ENCODE results near the gene ANTXRL. TPM values are rescaled to one million over a fixed set of nuclear protein-coding genes. Genes with fewer than 3 reads are reported as not detected.
"Not testable (repeated sequence)": the region's sequence is repeated elsewhere in the genome, so short reads cannot be mapped to it uniquely, and the experiment has no call there.

The ANTXRL gene
- total RNA-seq, 1 donor from 2014 or later: not detected

DNA sequence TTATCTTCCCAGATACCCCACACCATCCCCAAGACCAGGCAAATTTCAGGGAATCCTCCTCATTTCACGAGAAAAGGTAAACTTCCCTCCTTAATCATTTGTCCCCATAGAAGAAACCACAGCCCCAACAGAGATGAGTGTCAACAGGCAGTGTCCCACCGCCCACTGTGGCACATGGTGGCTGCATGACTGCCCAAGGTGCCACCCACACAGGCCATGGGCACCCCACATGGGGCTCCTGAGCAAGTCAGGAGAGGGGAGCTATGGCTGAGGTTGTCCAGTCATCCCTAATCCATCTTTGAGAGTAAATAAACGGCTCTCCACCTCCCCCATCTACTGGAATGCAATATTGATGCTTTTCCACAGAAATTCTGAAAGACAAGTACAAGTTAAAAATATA lies 44.1 kb downstream of the ANTXRL start:
- Mint-ChIP-seq H3K36me3 (ENCODE audit: low read depth) (no peaks in the 10 kb centered on the region), H3K4me1 (ENCODE audit: low read depth) (no peaks in the 10 kb centered on the region), H3K27me3 (ENCODE audit: low read depth) (no peaks in the 10 kb centered on the region), H3K27ac (no peak overlapping the region), H3K9me3 (no peaks in the 10 kb centered on the region), H3K4me3 (ENCODE audit: low read depth) (no peak overlapping the region)
- no peak for DNase-seq (ENCODE audit: low spot score)
- intact Hi-C loops (cut with micrococcal nuclease): no loop called here

GRCh38 chr10:46365484-46365883 lies 78.7 kb downstream of the ANTXRL start:
- H3K27me3 Mint-ChIP-seq (ENCODE audit: low read depth); H3K9me3 Mint-ChIP-seq; intact Hi-C loops (cut with micrococcal nuclease); DNase-seq (ENCODE audit: low spot score); H3K27ac Mint-ChIP-seq; H3K4me1 Mint-ChIP-seq (ENCODE audit: low read depth); H3K4me3 Mint-ChIP-seq (ENCODE audit: low read depth); H3K36me3 Mint-ChIP-seq (ENCODE audit: low read depth): not testable (repeated sequence)

DNA sequence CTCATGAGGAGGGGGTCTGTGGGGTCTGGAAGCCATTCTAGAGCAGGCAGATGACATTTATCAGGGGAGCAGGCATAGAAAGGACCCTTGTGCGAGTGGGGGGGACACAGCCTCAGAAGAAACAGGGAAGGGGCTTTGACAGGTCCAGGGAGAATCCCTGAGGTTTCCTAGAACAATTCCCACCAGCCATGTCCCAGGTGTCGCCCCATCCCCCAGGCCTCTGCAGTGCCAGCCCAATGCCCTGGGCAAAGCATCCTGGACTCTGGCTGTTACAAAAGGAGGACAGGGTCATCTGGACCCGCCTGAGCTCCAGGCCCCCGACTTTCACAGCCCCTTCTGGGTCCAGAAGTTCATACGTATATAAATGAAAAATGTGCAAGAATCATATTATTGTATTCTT lies 80.4 kb downstream of the ANTXRL start:
- intact Hi-C loops (cut with micrococcal nuclease); H3K36me3 Mint-ChIP-seq (ENCODE audit: low read depth); H3K9me3 Mint-ChIP-seq; H3K4me1 Mint-ChIP-seq (ENCODE audit: low read depth); H3K4me3 Mint-ChIP-seq (ENCODE audit: low read depth); H3K27me3 Mint-ChIP-seq (ENCODE audit: low read depth); H3K27ac Mint-ChIP-seq; DNase-seq (ENCODE audit: low spot score): not testable (repeated sequence)

DNA sequence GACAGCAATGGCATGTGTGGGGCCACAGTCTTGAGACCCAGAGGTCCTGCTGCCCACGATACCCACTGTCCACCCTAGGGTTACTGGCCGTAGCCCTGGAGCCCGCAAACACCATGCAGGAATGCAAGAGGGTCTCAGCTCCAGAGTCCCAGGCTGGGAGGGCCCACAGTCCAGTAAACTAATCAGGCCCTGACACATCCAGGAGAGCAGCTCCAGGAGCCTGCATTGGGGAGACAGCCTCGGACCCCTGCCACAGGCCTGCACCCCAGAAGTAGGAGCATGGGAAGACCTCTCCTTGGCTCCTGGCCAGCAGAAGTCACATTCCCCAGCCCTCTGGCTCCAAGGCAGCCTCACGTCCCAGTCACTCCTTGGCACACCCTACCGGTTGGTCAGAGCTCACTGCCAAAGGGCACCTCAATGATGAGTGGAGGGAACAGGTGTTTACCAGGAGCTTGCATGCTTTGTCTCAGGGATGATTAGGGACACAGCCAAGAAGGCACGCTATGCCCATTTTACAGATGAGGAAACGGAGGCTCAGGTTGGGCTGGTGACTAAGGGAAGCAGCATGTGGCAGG lies 81.0 kb downstream of the ANTXRL start:
- H3K27me3 Mint-ChIP-seq (ENCODE audit: low read depth); intact Hi-C loops (cut with micrococcal nuclease); H3K4me3 Mint-ChIP-seq (ENCODE audit: low read depth); H3K9me3 Mint-ChIP-seq; H3K4me1 Mint-ChIP-seq (ENCODE audit: low read depth); H3K36me3 Mint-ChIP-seq (ENCODE audit: low read depth); H3K27ac Mint-ChIP-seq; DNase-seq (ENCODE audit: low spot score): not testable (repeated sequence)

DNA sequence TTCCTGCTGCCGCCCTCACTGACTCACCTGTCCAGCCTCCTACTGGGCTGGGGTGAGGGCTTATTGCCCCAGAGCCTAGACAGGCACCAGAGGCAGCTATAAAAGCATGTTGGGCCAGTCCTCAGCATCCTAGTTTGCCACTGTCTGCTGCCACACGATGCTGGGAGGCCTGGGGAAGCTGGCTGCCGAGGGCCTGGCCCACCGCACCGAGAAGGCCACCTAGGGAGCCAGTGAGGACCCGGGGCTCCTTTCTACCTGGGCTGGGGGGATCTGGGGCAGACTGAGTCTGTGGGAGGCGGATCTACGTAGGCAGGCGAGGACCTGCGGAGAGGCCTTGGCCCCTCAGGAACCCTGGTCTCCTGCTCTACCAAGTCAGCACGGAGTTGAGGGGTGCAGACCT lies 82.2 kb downstream of the ANTXRL start:
- H3K27ac Mint-ChIP-seq; H3K4me3 Mint-ChIP-seq (ENCODE audit: low read depth); H3K4me1 Mint-ChIP-seq (ENCODE audit: low read depth); H3K27me3 Mint-ChIP-seq (ENCODE audit: low read depth); H3K9me3 Mint-ChIP-seq; H3K36me3 Mint-ChIP-seq (ENCODE audit: low read depth); DNase-seq (ENCODE audit: low spot score); intact Hi-C loops (cut with micrococcal nuclease): not testable (repeated sequence)

DNA sequence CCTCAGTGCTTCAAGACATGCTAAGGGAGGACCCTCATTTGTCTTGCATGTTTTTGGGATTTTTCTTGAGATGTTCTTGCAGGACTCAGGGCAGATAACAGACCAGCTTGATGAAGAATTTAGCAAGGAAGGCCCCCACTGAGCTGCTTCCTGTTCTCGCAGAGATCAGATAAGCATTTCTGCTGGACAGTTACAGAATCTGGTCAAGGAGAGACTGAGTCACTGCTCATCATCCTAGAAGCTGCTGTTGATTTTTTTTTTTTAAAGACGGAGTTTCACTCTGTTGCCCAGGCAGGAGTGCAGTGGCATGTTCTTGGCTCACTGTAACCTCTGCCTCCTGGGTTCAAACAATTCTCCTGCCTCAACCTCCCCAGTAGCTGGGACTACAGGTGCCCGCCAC lies 87.6 kb downstream of the ANTXRL start:
- H3K27me3 Mint-ChIP-seq (ENCODE audit: low read depth); H3K4me1 Mint-ChIP-seq (ENCODE audit: low read depth); DNase-seq (ENCODE audit: low spot score); intact Hi-C loops (cut with micrococcal nuclease); H3K36me3 Mint-ChIP-seq (ENCODE audit: low read depth); H3K9me3 Mint-ChIP-seq; H3K27ac Mint-ChIP-seq; H3K4me3 Mint-ChIP-seq (ENCODE audit: low read depth): not testable (repeated sequence)

DNA sequence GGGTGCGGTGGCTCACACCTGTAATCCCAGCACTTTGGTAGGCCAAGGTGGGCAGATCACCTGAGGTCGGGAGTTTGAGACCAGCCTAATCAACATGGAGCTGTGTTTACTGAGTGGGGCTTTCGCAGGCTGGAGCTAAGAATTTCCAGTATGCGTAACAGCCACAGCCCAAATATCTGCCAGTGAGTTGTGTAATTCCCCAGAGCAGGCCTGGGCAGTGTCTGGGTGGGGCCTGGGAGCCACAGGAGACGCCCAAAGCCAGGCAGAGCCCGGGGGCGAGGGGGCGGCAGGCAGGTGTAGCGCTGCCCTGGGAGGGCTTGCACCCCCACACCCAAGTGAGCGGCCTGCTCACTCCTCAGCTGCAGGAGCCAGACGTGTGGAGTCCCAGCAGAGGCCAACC lies 88.6 kb downstream of the ANTXRL start, which contains the start of gene ANXA8L1:
Gene ANXA8L1, plus strand, starts transcription at position 371 of the 400 bp plus-strand sequence. CDS start 76 bp downstream, outside the sequence.
- H3K4me1 Mint-ChIP-seq (ENCODE audit: low read depth); H3K4me3 Mint-ChIP-seq (ENCODE audit: low read depth); intact Hi-C loops (cut with micrococcal nuclease); H3K27ac Mint-ChIP-seq; DNase-seq (ENCODE audit: low spot score); H3K36me3 Mint-ChIP-seq (ENCODE audit: low read depth); H3K27me3 Mint-ChIP-seq (ENCODE audit: low read depth); H3K9me3 Mint-ChIP-seq: not testable (repeated sequence)

- intact Hi-C loops (cut with micrococcal nuclease); H3K4me1 Mint-ChIP-seq (ENCODE audit: low read depth); H3K9me3 Mint-ChIP-seq; H3K27me3 Mint-ChIP-seq (ENCODE audit: low read depth); DNase-seq (ENCODE audit: low spot score); H3K36me3 Mint-ChIP-seq (ENCODE audit: low read depth); H3K4me3 Mint-ChIP-seq (ENCODE audit: low read depth); H3K27ac Mint-ChIP-seq: not testable (repeated sequence)
These were observed 90.2 kb downstream of the ANTXRL start for GRCh38 chr10:46377022-46377421.

DNA sequence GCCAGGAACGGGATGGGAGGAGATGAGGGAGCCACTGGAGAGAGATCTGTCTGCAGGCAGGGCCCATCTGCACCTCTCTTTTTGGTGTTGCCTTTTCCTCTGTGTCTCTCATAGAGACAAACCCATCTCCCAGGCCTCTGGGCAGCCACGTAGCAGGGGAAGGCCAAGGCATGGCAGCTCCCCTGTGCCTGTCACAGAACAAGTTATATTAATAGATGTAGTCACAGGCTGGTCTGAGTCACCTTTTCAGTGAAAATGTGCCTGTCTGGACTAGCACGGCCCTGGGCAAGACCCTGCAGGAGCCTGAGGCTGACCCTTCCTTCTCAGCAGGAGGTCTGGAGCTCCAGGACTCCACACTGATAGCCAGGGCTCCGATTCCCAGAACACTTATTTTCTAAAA lies 90.9 kb downstream of the ANTXRL start:
- H3K27ac Mint-ChIP-seq; intact Hi-C loops (cut with micrococcal nuclease); H3K4me3 Mint-ChIP-seq (ENCODE audit: low read depth); H3K27me3 Mint-ChIP-seq (ENCODE audit: low read depth); H3K36me3 Mint-ChIP-seq (ENCODE audit: low read depth); DNase-seq (ENCODE audit: low spot score); H3K9me3 Mint-ChIP-seq; H3K4me1 Mint-ChIP-seq (ENCODE audit: low read depth): not testable (repeated sequence)

DNA sequence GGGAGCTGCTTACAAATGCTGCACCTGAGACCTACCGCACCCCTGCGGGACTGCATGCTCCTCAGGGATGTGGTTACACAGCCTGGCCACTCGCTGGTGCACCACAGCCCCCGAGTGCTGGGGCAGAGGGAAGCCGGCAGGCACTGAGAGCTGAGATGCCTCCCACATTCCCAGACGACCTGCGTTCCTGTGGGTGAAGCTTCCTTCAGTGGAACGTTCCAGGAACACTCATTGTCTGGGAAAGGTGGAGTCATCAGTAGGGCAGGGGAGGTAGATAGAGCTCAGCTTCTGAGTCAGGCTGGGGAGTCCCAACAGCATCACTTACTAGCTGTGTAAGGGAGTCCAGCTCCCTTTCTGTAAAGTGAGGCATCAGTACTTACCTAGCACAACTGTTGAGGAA lies 91.3 kb downstream of the ANTXRL start:
- H3K4me3 Mint-ChIP-seq (ENCODE audit: low read depth); H3K9me3 Mint-ChIP-seq; intact Hi-C loops (cut with micrococcal nuclease); H3K36me3 Mint-ChIP-seq (ENCODE audit: low read depth); H3K27me3 Mint-ChIP-seq (ENCODE audit: low read depth); H3K27ac Mint-ChIP-seq; H3K4me1 Mint-ChIP-seq (ENCODE audit: low read depth); DNase-seq (ENCODE audit: low spot score): not testable (repeated sequence)

DNA sequence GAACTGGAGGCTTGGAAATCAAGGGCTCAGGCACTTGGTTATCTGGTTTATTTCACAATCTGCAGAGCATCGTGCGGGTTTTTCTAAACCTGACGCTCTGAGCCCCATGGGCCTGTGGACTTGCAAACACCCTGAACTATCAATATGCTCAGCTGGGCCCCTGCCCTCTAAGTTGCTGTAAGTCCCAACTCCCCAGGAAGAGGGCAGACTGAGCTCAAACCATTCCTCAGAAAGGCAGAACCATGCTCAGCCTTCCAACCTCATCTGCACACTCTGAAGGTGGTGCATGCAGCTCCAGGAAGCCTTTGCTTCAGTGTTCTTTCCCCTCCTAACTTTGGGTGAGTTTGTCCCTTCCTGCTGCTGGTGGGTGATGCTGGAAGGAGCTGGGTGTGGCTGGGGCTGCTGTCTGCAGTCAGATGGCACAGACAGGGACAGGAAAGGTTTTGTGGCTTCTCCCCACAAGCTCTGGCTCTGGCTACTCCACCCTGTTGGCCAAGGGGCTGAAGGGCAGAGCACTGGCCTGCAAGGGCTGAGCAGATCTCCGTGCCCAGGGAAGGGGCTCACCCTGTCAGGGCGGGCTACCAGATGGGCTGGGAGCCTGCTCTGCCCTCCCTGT lies 92.5 kb downstream of the ANTXRL start:
- DNase-seq (ENCODE audit: low spot score); H3K27ac Mint-ChIP-seq; H3K36me3 Mint-ChIP-seq (ENCODE audit: low read depth); H3K4me3 Mint-ChIP-seq (ENCODE audit: low read depth); intact Hi-C loops (cut with micrococcal nuclease); H3K4me1 Mint-ChIP-seq (ENCODE audit: low read depth); H3K27me3 Mint-ChIP-seq (ENCODE audit: low read depth); H3K9me3 Mint-ChIP-seq: not testable (repeated sequence)
